Measurements from ENCODE around the gene MYOF. TPM values are rescaled to one million over a fixed set of nuclear protein-coding genes. Genes with fewer than 3 reads are reported as not detected.

The MYOF gene
- total and polyA plus RNA-seq, 2 of the 8 experiments (the other 6 are each of a cell fraction or from before 2014, with no cell fraction given) = 0.98 to 2.3 TPM

DNA sequence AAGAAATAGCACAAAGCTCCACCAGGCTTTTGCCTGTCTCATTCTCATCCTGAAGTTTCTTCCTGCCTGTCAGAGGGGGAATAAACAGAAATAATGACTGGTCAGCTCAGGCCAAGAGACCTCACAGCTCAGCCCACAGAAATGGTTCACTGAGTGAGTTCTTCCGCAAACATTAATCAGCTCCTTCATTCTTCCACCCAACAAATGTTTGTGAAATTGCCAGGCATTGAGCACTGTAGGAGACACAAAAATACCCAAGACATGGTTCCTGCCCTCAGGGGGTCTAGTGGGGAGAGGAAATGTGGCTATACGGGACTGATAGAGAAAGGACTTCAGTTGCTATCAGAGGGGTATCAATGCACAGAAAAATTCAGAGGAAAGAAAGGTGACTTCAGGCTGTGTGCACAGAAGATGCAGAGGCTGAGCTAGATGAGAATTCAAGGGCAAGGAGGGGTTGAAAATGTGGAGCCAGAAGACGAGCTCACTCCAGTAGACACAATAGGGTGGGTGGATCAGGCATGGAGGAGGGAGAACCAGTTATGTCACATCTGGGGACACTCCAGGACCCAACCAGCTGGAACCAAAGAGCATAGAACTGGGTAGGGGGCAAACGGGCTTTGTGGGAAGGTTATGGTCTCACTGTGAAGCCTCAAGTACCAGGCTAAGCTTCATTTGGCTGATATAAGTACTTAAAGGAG lies 20.9 kb downstream of the MYOF start (continued):
- TF ChIP-seq CTCF (IDR thresholded peaks at IDR 0.05; ENCODE audit: control extremely low read depth in 1 of 3, insufficient read depth in 1 of 3, low read depth in 1 of 3, low read length in 3 of 3) = no peak
- no peak for TF ChIP-seq KDM1A (IDR thresholded peaks at IDR 0.05; ENCODE audit: borderline replicate concordance, low read length)
- no peak for TF ChIP-seq SP2 (IDR thresholded peaks at IDR 0.05; ENCODE audit: low read length)
- TF ChIP-seq, protein P1, sequence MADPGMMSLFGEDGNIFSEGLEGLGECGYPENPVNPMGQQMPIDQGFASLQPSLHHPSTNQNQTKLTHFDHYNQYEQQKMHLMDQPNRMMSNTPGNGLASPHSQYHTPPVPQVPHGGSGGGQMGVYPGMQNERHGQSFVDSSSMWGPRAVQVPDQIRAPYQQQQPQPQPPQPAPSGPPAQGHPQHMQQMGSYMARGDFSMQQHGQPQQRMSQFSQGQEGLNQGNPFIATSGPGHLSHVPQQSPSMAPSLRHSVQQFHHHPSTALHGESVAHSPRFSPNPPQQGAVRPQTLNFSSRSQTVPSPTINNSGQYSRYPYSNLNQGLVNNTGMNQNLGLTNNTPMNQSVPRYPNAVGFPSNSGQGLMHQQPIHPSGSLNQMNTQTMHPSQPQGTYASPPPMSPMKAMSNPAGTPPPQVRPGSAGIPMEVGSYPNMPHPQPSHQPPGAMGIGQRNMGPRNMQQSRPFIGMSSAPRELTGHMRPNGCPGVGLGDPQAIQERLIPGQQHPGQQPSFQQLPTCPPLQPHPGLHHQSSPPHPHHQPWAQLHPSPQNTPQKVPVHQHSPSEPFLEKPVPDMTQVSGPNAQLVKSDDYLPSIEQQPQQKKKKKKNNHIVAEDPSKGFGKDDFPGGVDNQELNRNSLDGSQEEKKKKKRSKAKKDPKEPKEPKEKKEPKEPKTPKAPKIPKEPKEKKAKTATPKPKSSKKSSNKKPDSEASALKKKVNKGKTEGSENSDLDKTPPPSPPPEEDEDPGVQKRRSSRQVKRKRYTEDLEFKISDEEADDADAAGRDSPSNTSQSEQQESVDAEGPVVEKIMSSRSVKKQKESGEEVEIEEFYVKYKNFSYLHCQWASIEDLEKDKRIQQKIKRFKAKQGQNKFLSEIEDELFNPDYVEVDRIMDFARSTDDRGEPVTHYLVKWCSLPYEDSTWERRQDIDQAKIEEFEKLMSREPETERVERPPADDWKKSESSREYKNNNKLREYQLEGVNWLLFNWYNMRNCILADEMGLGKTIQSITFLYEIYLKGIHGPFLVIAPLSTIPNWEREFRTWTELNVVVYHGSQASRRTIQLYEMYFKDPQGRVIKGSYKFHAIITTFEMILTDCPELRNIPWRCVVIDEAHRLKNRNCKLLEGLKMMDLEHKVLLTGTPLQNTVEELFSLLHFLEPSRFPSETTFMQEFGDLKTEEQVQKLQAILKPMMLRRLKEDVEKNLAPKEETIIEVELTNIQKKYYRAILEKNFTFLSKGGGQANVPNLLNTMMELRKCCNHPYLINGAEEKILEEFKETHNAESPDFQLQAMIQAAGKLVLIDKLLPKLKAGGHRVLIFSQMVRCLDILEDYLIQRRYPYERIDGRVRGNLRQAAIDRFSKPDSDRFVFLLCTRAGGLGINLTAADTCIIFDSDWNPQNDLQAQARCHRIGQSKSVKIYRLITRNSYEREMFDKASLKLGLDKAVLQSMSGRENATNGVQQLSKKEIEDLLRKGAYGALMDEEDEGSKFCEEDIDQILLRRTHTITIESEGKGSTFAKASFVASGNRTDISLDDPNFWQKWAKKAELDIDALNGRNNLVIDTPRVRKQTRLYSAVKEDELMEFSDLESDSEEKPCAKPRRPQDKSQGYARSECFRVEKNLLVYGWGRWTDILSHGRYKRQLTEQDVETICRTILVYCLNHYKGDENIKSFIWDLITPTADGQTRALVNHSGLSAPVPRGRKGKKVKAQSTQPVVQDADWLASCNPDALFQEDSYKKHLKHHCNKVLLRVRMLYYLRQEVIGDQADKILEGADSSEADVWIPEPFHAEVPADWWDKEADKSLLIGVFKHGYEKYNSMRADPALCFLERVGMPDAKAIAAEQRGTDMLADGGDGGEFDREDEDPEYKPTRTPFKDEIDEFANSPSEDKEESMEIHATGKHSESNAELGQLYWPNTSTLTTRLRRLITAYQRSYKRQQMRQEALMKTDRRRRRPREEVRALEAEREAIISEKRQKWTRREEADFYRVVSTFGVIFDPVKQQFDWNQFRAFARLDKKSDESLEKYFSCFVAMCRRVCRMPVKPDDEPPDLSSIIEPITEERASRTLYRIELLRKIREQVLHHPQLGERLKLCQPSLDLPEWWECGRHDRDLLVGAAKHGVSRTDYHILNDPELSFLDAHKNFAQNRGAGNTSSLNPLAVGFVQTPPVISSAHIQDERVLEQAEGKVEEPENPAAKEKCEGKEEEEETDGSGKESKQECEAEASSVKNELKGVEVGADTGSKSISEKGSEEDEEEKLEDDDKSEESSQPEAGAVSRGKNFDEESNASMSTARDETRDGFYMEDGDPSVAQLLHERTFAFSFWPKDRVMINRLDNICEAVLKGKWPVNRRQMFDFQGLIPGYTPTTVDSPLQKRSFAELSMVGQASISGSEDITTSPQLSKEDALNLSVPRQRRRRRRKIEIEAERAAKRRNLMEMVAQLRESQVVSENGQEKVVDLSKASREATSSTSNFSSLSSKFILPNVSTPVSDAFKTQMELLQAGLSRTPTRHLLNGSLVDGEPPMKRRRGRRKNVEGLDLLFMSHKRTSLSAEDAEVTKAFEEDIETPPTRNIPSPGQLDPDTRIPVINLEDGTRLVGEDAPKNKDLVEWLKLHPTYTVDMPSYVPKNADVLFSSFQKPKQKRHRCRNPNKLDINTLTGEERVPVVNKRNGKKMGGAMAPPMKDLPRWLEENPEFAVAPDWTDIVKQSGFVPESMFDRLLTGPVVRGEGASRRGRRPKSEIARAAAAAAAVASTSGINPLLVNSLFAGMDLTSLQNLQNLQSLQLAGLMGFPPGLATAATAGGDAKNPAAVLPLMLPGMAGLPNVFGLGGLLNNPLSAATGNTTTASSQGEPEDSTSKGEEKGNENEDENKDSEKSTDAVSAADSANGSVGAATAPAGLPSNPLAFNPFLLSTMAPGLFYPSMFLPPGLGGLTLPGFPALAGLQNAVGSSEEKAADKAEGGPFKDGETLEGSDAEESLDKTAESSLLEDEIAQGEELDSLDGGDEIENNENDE (IDR thresholded peaks at IDR 0.05; ENCODE audit: insufficient replicate concordance, low read length) = no peak
- TF ChIP-seq CEBPB (IDR thresholded peaks at IDR 0.05; ENCODE audit: low read depth, low read length) = no peak
- no peak for TF ChIP-seq SIRT6 (IDR thresholded peaks at IDR 0.05; ENCODE audit: low read length)
- no peak for TF ChIP-seq TEAD4 (IDR thresholded peaks at IDR 0.05; ENCODE audit: low read depth, low read length)
